HG03135 (cell line): ENCODE data around the gene BABAM2.
"Not testable (repeated sequence)": the region's sequence is repeated elsewhere in the genome, so short reads cannot be mapped to it uniquely, and the experiment has no call there.

Experiments
- ATAC-seq: cut with Tn5 transposase; IDR thresholded peaks from one replicate; pipeline ENCODE4 v1.9.1; 2021; ENCODE audit warnings: mild to moderate bottlenecking, moderate library complexity; ENCODE audit not compliant: unreplicated experiment

BABAM2 gene

GRCh38 chr2:27940982-27941381, 50.5 kb downstream of the BABAM2 start:
- ATAC-seq, result no peak

DNA sequence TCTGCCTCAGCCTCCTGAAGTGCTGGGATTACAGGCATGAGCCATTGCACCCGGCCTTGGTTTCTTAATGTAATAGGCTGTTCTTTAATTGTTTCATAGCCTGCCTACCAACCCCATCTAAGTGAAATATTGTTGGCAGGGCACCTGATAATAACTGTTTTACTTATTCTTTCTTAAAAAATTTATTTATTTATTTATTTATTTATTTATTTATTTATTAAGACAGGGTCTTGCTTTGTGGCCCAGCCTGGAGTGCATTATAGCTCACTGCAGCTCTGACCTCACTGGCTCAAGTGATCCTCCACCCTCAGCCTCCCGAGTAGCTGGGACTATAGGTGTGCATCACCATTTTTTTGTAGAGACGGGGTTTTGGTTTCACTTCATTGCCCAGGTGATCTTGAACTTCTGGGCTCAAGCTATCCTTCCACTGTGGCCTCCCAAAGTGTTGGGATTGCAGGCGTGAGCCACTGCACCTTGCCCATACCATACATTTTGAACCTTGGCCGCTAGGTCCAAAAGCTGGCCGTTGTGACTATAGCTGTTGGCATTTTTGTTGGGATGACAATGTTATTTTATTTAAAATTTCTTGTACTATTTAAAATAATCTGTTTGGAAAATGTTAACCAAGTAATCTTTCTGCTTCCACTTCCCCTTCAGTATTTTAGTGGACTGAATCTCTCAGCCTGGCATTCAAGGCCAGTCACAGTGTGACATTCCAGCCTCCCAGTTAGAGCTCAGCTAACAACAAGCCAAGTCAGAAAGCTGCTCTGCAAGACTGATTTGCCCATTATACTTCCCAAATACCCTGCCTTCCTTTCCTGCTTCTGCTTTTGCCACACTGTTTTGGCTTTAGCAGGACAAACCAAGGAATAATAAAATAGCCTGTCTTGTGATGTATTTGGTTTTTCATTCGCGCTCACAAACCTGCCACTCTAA, 52.4 kb downstream of the BABAM2 start:
- no peak for ATAC-seq

- no peak for ATAC-seq
Observed at GRCh38 chr2:27946530-27947060, 56.1 kb downstream of the BABAM2 start.

- ATAC-seq, result no peak
Observed at GRCh38 chr2:27952070-27952469, 61.5 kb downstream of the BABAM2 start.

GRCh38 chr2:27953077-27953476, 62.5 kb downstream of the BABAM2 start:
- ATAC-seq, result no peak

DNA sequence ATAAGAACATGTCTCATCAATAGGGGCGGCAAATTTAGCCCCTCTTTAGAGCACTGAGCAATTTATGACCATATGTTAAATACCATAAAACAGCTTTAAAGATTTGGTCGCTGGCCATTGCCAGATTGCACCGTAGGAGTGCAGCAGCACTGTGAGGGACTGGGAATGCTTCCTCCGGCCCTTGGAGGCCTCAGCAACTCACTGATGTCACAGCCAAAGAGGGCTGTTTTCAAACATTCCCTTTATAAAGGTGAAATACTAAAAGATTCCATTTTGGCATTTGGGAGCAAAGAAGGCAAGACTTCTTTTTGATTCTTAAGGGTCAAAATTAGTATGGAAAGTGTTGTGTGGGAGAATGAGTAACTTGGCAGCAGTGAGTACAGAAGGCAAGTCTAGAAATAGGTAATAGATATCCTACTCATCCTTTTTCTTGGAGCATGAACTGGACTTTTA, 63.7 kb downstream of the BABAM2 start:
- ATAC-seq, result no peak

DNA sequence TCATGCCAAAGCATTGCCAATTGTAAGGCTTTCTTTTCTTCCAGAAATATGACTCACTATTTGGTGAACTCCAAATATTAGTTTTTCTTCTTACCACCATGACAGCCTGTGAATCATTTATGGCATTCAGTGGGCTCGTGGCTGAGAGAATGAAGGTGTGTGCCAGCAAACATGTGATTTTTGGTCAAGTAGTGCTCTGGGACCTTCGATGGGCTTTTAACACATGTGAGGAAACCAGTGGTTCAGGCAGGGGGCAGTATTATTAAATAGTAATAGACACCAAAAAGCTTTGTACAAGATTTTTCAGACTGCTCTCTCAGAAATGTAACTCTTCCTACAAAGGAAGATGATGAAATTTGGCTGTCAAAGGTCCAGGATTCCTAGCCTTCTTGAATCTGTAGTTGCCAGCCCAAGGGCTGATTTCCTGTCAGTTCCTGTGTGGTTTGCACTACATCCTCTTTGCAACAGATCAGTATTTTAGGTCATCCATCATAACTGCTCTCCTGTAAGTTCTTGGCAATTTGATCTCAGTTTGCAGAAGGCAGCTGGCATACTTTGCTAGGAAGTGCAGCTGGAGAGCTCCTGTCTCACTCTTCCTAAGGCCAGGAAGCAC, 64.3 kb downstream of the BABAM2 start:
- no peak for ATAC-seq

- no peak for ATAC-seq
Observed at GRCh38 chr2:27955384-27956161, 65.0 kb downstream of the BABAM2 start.

- ATAC-seq, result no peak
Observed at GRCh38 chr2:27956888-27957287, 66.4 kb downstream of the BABAM2 start.

DNA sequence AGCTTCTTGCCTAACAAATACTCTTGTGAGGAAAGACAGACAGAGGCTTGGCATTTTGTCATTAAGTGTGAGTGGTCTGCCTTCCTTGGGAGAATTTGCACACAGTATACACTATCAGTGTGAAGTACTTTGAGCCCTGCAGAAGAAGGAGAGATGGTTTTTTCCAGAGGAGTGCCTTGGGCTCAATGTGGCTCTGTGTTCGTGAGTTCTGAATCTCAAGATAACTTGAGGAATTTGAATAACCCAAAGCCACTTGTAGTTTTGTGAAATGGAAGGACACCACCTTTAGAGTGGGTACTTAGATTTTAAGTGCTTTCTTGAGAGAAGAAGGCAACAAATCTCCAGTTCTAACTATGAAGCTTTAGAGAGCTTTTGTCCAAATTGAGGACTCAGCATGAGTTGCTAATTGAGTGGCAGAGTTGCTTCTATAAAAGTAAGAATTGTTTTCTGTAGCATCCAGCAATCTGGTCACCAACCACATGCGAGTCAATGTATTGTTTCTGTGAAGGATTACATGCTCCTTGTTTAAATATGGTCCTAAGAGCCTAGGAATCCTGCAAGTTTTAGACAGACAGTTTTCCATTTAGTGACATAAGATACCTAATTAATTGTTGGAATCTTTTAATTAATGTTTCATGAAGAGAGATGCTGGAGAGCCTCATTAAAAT, 68.3 kb downstream of the BABAM2 start:
- ATAC-seq, result no peak

DNA sequence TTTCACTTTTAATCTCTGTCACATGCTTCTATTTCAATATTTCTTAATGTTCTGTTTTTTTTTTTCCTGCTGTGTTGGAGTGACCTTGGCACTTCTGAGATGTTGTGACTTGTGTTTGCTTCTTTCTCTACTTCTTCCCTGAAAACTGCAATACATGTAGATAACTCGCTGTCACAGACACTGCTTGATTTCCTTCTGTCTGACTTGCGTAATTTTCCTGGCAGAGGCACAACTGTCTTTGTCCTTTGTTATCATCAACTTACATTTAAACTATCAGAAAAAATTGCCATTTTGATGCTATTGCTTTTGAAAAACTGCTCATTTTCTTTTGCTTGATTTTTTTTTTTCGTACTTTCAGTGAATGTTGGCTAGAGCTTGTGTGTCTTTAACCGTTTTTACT, 69.0 kb downstream of the BABAM2 start:
- ATAC-seq, result no peak

DNA sequence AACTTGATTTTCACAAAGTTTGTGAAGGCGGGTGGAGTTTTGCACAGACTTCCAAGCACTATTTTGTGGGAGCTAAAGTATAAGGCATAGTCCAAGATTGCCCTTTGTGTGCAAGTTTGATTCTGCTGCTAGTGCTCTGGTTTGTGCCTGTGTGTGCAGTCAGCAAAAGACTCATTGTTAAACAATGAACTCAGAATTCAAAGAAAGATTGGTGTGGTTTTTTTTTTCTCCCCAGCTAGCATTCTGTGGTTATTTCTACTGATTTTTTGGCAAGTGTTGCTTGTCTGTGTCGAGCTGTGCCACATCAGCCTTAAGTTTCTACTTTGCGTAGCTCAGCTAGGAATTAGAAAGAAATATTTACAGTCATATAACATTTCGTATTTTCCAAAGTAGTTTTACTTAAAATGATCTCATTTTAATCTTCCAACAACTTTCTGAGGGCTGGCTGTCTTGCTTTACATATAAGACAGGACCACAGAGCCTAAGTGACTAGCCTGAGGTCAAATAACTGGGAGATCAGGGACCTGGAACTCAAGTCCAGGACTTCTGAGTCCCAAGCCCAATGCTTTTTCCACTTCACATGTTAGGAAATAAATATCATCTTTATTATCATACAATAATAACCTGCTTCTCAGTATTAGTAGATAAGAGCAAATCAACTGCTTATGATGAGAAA, 69.8 kb downstream of the BABAM2 start:
- no peak for ATAC-seq

GRCh38 chr2:27962006-27962405, 71.5 kb downstream of the BABAM2 start:
- no peak for ATAC-seq

DNA sequence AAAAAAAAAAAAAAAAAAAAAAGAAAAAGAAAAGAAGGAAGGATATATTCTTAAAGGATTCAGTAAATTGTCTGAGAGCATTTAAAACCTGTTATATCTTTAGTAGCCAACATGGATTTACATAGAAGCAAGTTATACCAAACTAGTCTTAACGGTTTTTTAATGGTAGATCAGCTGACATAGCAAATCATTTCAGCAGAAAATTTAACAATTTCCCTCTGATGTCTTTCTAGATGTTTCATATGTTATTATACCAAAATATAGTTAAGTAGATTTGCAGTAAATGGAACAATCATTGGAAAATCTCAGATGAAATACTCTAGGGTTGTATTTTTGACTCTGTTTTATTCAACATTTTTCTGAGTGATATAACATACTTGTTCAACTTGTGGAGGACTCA, 72.9 kb downstream of the BABAM2 start:
- ATAC-seq, result no peak

GRCh38 chr2:27964067-27964466, 73.5 kb downstream of the BABAM2 start:
- ATAC-seq, result no peak

GRCh38 chr2:27965841-27966240, 75.3 kb downstream of the BABAM2 start:
- no peak for ATAC-seq

DNA sequence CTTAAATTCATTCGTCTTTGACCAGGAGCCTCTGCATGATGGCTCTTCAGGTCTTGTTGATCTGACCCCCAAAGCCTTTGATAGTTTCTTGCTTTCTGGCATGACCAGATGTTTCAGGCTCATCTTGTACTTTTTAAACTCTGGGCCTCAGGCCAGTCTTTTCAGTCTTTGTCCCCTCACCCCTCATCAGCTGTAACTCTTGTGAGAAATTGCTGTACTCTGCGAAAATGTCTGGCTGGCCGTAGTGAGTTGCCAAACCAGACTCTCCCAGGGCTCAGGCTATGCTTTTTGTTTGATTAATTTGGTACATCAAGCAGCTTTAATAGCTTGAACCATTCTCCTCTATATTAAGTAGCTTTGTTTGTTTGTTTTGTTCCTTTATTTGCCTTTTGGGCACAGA, 75.9 kb downstream of the BABAM2 start:
- ATAC-seq, result no peak

GRCh38 chr2:27967076-27967475, 76.5 kb downstream of the BABAM2 start:
- no peak for ATAC-seq

DNA sequence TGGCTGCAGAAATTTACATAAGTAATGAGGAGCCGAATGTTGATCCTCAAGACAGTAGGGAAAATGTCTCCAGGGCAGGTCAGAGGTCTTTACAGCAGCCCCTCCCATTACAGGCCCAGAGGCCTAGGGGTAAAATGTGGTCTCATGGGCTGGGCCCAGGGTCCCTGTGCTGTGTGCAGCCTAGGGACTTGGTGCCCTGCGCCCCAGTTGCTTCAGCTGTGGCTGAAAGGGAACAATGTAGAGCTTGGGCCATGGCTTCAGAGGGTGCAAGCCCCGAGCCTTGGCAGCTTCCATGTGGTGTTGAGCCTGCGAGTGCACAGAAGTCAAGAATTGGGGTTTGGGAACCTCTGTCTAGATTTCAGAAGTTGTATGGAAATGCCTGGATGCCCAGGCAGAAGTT, 77.5 kb downstream of the BABAM2 start:
- not testable (repeated sequence) for ATAC-seq

- not testable (repeated sequence) for ATAC-seq
Observed at GRCh38 chr2:27968957-27969356, 78.4 kb downstream of the BABAM2 start.
